ENCODE data around the gene TENT5A.

TENT5A gene

DNA sequence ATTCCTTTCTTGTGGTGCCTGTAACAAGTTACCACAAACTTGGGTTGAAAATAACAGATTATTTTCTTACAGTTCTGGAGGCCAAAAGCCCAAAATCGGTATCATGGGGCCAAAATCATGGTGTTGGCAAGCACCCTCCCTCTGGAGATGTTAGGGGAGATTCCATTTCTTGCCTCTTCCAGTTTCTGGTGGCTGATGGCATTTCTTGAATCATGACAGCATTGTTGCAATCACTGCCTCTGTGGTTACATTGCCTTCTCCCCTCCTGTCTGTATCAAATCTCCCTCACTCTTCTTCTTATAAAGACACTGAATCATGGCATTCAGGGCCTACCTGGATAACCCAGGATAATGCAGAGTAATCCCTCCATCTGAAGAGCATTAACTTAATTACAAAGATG, 17.9 kb upstream of the TENT5A start:
- DNase-seq, result no peak

GRCh38 chr6:81769824-81770223, 17.3 kb upstream of the TENT5A start:
- DNase-seq, result no peak

DNA sequence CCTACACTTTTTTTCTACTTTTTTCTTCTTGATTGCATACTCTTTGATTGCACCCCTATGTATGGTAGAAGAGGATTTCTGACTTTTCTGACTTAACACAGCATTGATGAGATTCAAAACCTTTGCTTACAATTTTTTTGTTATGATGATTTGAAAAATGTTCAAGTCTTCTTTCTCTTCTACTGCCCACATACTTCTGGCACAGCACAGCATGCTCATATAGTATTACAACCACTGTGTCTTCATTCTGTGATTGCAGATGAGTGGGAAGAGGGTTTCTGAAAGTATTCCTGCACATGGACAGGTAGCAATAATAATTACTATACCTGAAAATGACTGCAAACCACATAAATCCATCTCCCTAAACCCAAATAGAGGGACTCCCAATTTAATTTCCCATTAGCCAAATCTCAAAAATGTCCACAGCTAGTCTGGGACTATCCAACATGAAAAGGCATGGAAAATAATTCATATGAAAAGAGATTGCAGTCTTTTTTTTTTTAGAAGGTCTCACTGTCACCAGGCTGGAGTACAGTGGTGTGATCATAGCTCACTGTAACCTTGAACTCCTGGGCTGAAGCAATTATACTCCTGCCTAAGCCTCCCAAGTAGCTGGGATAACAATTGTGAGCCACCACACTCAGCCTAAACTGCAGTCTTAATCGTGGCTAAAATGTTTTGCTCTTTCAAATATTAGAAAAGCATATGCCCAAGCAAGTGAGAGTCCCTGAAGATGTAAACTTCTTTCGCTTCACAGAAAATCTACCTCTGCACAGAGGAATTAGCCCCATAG, 15.9 kb upstream of the TENT5A start:
- no peak for DNase-seq

DNA sequence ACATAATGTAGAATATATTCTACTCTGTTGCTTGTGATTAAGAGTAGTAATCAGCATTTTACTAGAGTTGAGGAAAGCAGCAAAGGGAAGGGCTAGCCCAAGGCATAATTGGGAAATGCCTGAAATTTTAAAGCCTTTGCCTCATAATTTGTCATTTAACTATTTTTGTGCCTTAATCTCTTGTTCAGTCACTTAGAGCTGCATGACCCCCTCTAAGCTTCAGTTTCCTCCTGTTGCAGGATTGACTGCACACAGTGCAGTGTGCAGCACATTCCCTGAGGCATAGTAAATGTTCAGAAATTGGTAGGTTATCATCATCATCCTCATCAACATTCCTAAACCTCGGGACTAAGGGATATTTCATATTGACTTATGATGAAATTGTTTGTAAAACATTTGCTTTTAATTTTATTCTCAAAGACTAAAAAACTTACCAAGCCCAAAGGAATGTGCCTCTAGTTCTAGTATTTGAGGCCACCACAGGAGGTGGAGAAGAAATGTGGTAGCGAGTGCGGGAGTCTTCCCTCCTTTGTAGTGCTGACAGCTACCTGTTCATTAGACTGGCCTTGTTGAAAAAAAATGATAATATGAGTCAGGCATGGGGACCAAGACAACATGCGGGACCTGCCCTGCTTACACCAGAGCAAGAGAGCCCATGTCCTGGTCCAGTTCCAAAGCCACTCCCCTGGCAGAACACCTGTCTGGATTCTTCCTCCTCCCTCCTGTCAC, 14.8 kb upstream of the TENT5A start:
- DNase-seq, result no peak

GRCh38 chr6:81766482-81767069, 14.1 kb upstream of the TENT5A start:
- DNase-seq, result peak; percentile 29

- no peak for DNase-seq
Observed at GRCh38 chr6:81764531-81764930, 12.1 kb upstream of the TENT5A start.

DNA sequence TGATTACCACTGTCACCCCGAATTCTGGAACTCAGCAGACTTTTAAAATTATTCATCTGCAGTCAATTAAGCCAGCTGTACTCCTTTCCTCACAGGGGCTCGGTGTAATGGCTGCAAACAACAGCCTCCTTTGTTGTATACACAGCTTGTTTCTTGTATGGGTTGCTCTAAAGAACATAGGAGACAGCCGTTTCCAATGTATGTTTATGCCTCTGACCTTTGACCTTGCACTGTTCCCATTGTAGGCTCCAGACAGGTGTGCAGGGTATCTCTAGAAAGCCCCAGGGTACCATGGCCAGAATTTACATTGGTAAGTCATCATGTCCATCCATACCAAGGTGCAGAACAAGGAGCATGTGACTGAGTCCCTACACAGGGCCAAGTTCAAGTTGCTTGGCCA, 11.5 kb upstream of the TENT5A start:
- no peak for DNase-seq

GRCh38 chr6:81763051-81763450, 10.6 kb upstream of the TENT5A start:
- DNase-seq, result no peak

GRCh38 chr6:81762606-81763005, 10.1 kb upstream of the TENT5A start:
- no peak for DNase-seq

- no peak for DNase-seq
Observed at GRCh38 chr6:81762132-81762531, 9.7 kb upstream of the TENT5A start.

- DNase-seq, result no peak
Observed at GRCh38 chr6:81761197-81761596, 8.7 kb upstream of the TENT5A start.

DNA sequence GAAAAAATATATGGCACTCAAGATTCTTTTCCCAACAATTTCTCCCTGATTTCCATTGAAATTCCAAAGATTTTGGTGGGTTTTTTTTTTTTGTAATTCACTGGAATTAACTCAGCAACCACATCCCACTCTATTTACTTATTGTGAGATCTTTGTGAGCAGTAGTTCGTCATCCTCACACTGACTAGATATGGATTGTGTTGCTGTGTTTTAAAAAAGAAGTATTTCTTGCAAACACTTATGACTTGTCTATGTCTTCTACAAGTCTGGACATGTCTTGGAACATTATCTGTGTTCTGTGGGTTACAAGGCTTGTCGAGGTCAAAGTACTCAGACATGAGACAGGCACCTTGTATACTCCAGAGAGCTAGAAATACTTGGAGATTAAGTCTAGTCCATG, 7.3 kb upstream of the TENT5A start:
- DNase-seq, result no peak

- DNase-seq, result no peak
Observed at GRCh38 chr6:81758221-81758620, 5.7 kb upstream of the TENT5A start.

- no peak for DNase-seq
Observed at GRCh38 chr6:81756690-81757089, 4.2 kb upstream of the TENT5A start.

- no peak for DNase-seq
Observed at GRCh38 chr6:81755551-81755950, 3.1 kb upstream of the TENT5A start.

DNA sequence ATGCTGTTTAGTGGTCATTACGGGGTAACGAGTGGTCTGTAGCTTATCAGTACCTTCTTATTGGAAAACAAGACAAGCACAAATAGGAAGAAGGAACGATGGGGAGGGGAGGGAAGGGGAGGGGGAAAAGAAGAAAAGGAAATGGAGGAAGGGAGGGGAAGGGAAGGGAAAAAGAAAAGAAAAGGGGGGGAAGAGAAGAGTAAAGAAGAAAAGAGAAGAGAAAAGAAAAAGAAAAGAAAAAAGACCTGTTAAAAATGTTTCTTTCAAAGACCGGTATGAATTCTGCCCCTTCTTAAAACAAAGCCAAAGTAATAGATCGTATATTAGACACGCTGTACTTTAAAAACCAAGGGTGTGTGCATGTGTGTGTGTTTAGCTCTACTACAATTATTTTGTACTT, 2.4 kb upstream of the TENT5A start:
- no peak for DNase-seq

DNA sequence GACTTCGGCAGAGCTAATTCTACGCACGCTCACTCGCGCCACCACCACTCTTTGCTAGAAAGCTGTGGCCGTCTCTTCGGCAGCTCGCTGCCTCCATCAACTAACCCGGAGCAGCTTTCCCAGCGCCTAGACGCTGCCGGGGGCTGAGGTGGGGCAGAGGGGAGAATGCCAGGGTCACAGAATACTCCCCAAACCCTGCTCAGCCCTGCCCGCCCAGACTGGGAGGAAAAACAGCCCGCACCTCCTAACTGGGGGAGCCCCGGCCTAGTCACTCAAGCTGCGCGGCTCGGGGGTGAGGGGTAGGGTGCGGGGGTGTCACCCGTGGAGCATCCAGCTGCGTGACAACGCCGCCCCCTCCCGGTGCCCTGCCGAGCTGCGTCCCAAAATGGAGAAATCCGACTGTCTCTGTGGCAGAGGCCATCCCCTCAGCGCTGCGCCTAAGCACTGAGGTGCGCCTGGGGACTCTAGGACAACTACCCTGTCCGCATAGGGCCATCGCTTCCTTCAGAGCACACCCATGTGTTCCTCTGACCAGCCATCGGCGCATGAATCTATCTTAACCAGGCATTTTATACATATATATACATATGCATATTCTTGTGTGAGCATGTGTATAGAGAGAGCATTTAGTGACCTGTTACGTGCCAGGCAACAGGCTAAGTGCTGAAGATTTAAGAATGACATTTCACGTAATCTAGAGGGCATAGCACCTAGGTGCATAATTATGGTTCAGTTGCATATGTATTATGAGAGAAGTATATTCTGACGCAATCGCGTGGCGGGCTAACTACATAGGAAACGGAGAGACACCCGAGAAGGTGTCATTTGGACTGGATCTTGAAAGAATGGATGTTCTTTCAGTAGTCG, 1.5 kb upstream of the TENT5A start:
- no peak for DNase-seq

DNA sequence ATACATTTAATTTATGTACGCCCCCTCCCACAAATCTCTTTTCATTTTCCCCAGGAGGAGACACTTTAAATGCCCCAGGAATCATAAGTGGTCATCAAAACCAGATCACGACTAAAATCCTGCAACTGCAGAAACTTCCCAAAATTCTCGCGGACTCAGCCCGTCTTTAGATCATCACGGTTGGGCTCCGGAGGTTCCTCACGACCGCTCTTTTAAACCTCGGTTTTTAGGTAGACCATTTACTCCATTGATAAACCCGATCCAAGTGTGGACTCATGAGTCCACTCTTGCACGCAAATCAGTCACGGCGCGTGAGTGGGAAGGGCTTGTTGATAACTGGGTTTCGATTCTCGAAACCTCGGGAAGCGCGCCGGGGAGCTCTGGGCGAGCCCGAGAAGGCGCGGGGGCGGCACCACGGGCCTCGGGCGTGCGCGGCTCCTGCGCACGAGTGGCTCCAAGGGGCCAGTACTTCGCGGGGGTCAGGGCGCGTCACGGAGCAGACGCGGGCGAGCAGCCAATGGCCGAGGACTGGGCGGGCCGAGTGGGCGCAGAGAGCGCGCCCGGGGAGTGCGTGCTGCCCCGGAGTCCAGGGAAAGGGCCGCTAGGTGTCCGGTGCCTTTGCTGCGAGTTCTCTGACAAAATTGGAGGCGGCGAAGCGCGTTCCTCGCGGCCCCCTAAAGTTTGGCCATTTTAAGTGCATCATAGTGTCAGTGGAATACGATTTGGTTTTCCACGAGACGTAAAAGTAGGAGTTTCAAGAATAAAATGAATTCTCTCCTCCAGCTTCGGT, 635 bp upstream of the TENT5A start:
- no peak for DNase-seq

GRCh38 chr6:81751388-81752083, 945 bp downstream of the TENT5A start:
- DNase-seq, result no peak

- DNase-seq, result no peak
Observed at GRCh38 chr6:81750681-81751387, 1.6 kb downstream of the TENT5A start.

DNA sequence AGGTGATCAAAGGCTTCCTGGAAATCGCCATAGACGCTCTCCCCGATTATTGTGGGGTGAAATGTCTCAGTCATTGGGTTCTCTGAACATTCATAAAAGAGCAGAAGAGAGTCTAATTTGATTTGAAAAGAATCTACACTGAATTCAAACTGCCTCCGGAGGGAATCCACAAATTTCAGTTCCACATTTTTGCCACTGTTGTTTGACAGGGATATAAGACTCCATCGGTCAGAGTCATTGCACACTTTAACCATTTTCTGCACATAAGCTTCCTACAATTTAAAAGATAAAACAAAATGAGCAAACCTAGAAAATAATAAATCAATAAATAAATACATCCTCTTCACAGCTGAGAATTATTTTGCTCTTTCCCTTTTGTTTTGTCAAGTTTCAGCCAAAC, 2.3 kb downstream of the TENT5A start:
- DNase-seq, result no peak

All from DMS79 (cell line).